ENCODE data around the gene FOSL1. TPM values are rescaled to one million over a fixed set of nuclear protein-coding genes. Genes with fewer than 3 reads are reported as not detected.

Gene FOSL1
- total and polyA plus RNA-seq, 2 donors from 2014 or later = 0.37 to 3.2 TPM

GRCh38 chr11:65851811-65852507 is 48.2 kb downstream of the FOSL1 start:
- FAIRE-seq = no peak
- H3K36me3 ChIP-seq (ENCODE audit: control insufficient read depth in 2 of 3, insufficient read depth in 3 of 3, low read length in 3 of 3) = peaks cover 11 to 26% (median 24%) of the 10 kb centered on the region in 3 donors

DNA sequence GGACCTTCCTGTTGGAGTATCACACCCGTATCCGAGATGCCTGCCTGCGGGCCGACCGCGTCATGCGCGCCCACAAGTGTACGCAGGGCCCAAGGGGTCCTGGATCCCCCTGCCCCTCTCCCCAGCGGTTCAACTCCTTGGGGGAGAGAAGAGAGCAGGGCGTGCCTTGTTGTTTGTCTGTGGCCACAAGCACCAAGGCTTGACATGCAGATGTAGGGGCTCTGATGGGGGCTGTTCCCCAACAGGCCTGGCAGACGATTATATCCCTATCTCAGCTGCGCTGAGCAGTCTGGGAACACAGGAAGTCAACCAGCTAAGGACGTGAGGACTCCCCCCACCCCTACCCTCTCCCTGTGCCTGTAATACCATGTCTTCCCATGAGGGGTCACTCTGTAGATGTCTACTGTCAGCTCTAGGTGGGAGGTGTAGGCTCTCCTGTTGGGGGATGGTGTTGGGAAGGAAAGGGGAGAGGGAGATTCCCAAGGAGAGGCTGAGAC is 49.1 kb downstream of the FOSL1 start:
- intact Hi-C loops (cut with DNase I) = no loop called here
- Histone ChIP-seq H3K27me3 (ENCODE audit: control insufficient read depth, insufficient read depth, low read length) (no peaks in the 10 kb centered on the region), H3K27ac (ENCODE audit: low read depth in 2 of 2, low read length in 2 of 2) (no peak overlapping the region), H3K36me3 (ENCODE audit: control insufficient read depth in 2 of 3, insufficient read depth in 3 of 3, low read length in 3 of 3) (peaks cover 11 to 26% (median 24%) of the 10 kb centered on the region in 3 donors), H3K4me3 (ENCODE audit: low read length in 3 of 3) (no peak overlapping the region), H3K9ac (ENCODE audit: low read length in 3 of 3) (no peak overlapping the region), H3K9me3 (ENCODE audit: control insufficient read depth in 2 of 3, insufficient read depth in 1 of 3, low read length in 3 of 3) (peaks cover 0 to 6% (median 0%) of the 10 kb centered on the region in 3 donors), H3K4me1 (ENCODE audit: control insufficient read depth in 2 of 3, insufficient read depth in 2 of 3, low read depth in 1 of 3, low read length in 3 of 3) (peaks cover 0 to 8% (median 3%) of the 10 kb centered on the region in 3 donors)
- FAIRE-seq = no peak
- no peak for TF ChIP-seq CTCF (IDR thresholded peaks at IDR 0.05; ENCODE audit: borderline replicate concordance, extremely low read depth, insufficient read depth)
- DNase-seq = peak in 3 of 5 donors; percentile 12 to 54 (median 16)

More at GRCh38 chr11:65851811-65852507, 48.2 kb downstream of the FOSL1 start:
- Histone ChIP-seq H3K27ac (ENCODE audit: low read depth in 2 of 2, low read length in 2 of 2) (no peak overlapping the region), H3K4me1 (ENCODE audit: control insufficient read depth in 2 of 3, insufficient read depth in 2 of 3, low read depth in 1 of 3, low read length in 3 of 3) (peaks cover 0 to 14% (median 9%) of the 10 kb centered on the region in 3 donors), H3K27me3 (ENCODE audit: control insufficient read depth, insufficient read depth, low read length) (no peaks in the 10 kb centered on the region), H3K9ac (ENCODE audit: low read length in 3 of 3) (no peak overlapping the region), H3K4me3 (ENCODE audit: low read length in 3 of 3) (no peak overlapping the region), H3K9me3 (ENCODE audit: control insufficient read depth in 2 of 3, insufficient read depth in 1 of 3, low read length in 3 of 3) (peaks cover 0 to 6% (median 0%) of the 10 kb centered on the region in 3 donors)
- intact Hi-C loops (cut with DNase I) = no loop called here
- DNase-seq = peak in 1 of 5 donors; percentile 7
- TF ChIP-seq CTCF (IDR thresholded peaks at IDR 0.05; ENCODE audit: borderline replicate concordance, extremely low read depth, insufficient read depth) = no peak

DNA sequence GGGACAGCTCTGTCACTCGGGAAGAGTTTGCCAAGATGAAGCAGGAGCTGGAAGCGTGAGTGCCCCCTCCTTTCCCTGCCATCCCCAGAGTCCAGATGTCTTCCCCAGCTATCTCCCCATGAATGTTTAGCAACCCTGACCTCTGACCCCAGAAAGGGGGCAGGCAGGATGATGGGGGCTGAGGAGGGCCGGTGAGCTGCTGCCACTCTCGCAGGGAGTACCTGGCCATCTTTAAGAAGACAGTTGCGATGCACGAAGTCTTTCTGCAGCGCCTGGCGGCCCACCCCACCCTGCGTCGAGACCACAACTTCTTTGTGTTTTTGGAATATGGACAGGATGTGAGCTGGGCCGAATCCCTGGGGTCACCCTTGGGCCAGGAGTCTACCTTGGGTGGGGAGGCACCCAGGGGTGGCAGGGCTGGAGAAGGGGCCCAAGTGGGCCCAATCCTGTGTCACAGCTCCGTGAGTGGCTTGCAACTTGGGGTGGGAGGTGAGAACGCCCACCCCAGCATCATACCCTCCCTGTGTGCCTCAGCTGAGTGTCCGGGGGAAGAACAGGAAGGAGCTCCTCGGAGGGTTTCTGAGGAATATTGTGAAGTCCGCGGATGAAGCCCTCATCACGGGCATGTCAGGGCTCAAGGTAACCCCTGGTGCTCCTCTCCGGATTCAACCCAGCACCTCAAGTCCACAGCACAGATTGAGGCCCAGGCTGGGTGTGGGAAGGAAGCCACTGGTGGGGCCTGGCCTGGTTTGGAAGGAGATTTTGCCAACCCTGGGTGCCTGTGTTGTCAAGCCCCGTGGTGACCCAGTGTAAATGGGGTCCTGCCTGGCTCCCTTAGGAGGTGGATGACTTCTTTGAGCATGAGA is 49.7 kb downstream of the FOSL1 start:
- no peaks in the 10 kb centered on the region for H3K27me3 ChIP-seq (ENCODE audit: control insufficient read depth, insufficient read depth, low read length)
- FAIRE-seq (no peak), DNase-seq (peak in 1 of 5 donors; percentile 8)
- H3K4me1 ChIP-seq (ENCODE audit: control insufficient read depth in 2 of 3, insufficient read depth in 2 of 3, low read depth in 1 of 3, low read length in 3 of 3) = peaks cover 0 to 2% (median 0%) of the 10 kb centered on the region in 3 donors
- H3K36me3 ChIP-seq (ENCODE audit: control insufficient read depth in 2 of 3, insufficient read depth in 3 of 3, low read length in 3 of 3) = peaks cover 8 to 19% (median 19%) of the 10 kb centered on the region in 3 donors
- no peak overlapping the region for H3K27ac ChIP-seq (ENCODE audit: low read depth in 2 of 2, low read length in 2 of 2)
- peaks cover 0 to 6% (median 0%) of the 10 kb centered on the region in 3 donors for H3K9me3 ChIP-seq (ENCODE audit: control insufficient read depth in 2 of 3, insufficient read depth in 1 of 3, low read length in 3 of 3)
- no peak overlapping the region for H3K9ac ChIP-seq (ENCODE audit: low read length in 3 of 3)
- no peak overlapping the region for H3K4me3 ChIP-seq (ENCODE audit: low read length in 3 of 3)
- intact Hi-C loops (cut with DNase I) = no loop called here
- TF ChIP-seq CTCF (IDR thresholded peaks at IDR 0.05; ENCODE audit: borderline replicate concordance, extremely low read depth, insufficient read depth) = no peak
